Activated CD4-positive, CD25-positive, alpha-beta regulatory T cell treated with anti-CD3 and anti-CD28 coated beads, Interleukin-2, amount 50 U/mL, for 24 hours (primary cell): ENCODE results near the gene RBM44.

ENCODE experiments used
- ATAC-seq, 2 donors: fragments of 150-1000 bp; cut with Tn5 transposase; one replicate each; pipeline ENCODE4 v1.10.0; 2021; ENCODE audit warnings: mild to moderate bottlenecking in 1 of 2, moderate library complexity in 1 of 2

Gene RBM44

GRCh38 chr2:237889811-237890210 is 91.2 kb downstream of the RBM44 start:
- no peak for ATAC-seq
